Astrocyte (in vitro differentiated cells and primary cell): ENCODE data around the gene LAMB1. TPM values are rescaled to one million over a fixed set of nuclear protein-coding genes. Genes with fewer than 3 reads are reported as not detected.
A peak's percentile ranks its signal among the peaks of the same experiment; 100 is the strongest.

ENCODE experiments used
- DNase-seq: peaks from one replicate; pipeline ENCODE4 v3.0.0-alpha.2; 2010; ENCODE audit warnings: low read depth
- FAIRE-seq: peaks from 2 replicates; lab custom pipeline; 2011; peaks lifted over from hg19 to GRCh38; lab: Jason Lieb, UNC
- H2AFZ ChIP-seq: 2 replicates; pipeline ENCODE4 v1.6.0; 2012; ENCODE audit warnings: low read depth, low read length, inconsistent platforms
- H3K27ac ChIP-seq: 2 replicates; pipeline ENCODE4 v1.5.1; 2011; ENCODE audit warnings: low read depth, low read length, inconsistent platforms
- H3K27me3 ChIP-seq: 2 replicates; pipeline ENCODE4 v1.6.0; 2011; ENCODE audit warnings: low read length, inconsistent platforms; ENCODE audit not compliant: insufficient read depth
- H3K36me3 ChIP-seq: 2 replicates; pipeline ENCODE4 v1.5.1; 2011; ENCODE audit warnings: low read length, inconsistent platforms; ENCODE audit not compliant: insufficient read depth
- H3K4me1 ChIP-seq: 2 replicates; pipeline ENCODE4 v1.5.1; 2011; ENCODE audit warnings: low read length, inconsistent platforms; ENCODE audit not compliant: insufficient read depth
- H3K4me2 ChIP-seq: 2 replicates; pipeline ENCODE4 v1.6.0; 2012; ENCODE audit warnings: low read length, inconsistent platforms
- H3K4me3 ChIP-seq: 2 replicates; pipeline ENCODE4 v1.5.1; 2011; ENCODE audit warnings: low read depth, mild to moderate bottlenecking, low read length, inconsistent platforms; ENCODE audit not compliant: insufficient read depth
- H3K79me2 ChIP-seq: 2 replicates; pipeline ENCODE4 v1.6.0; 2012; ENCODE audit warnings: mild to moderate bottlenecking, low read length, inconsistent platforms; ENCODE audit not compliant: insufficient read depth
- H3K9ac ChIP-seq: 2 replicates; pipeline ENCODE4 v1.6.0; 2012; ENCODE audit warnings: mild to moderate bottlenecking, low read length, inconsistent platforms
- H3K9me3 ChIP-seq: 2 replicates; pipeline ENCODE4 v1.5.1; 2012; ENCODE audit warnings: low read depth, mild to moderate bottlenecking, low read length, inconsistent platforms; ENCODE audit not compliant: insufficient read depth
- H4K20me1 ChIP-seq: 2 replicates; pipeline ENCODE4 v1.6.0; 2012; ENCODE audit warnings: low read length, inconsistent platforms; ENCODE audit not compliant: insufficient read depth
- H3K27ac Mint-ChIP-seq: one replicate; pipeline ENCODE4 v1.8.0; 2021; ENCODE audit warnings: mild to moderate bottlenecking, mixed read lengths; ENCODE audit not compliant: unreplicated experiment
- H3K27me3 Mint-ChIP-seq: one replicate; pipeline ENCODE4 v1.8.0; 2021; ENCODE audit warnings: low read depth, mixed read lengths; ENCODE audit not compliant: unreplicated experiment
- H3K36me3 Mint-ChIP-seq: one replicate; pipeline ENCODE4 v1.8.0; 2021; ENCODE audit warnings: low read depth, mixed read lengths; ENCODE audit not compliant: unreplicated experiment
- H3K4me1 Mint-ChIP-seq: one replicate; pipeline ENCODE4 v1.8.0; 2021; ENCODE audit warnings: low read depth, mixed read lengths; ENCODE audit not compliant: unreplicated experiment
- H3K4me3 Mint-ChIP-seq: one replicate; pipeline ENCODE4 v1.8.0; 2021; ENCODE audit warnings: mild to moderate bottlenecking, moderate library complexity, mixed read lengths; ENCODE audit not compliant: unreplicated experiment
- H3K9me3 Mint-ChIP-seq: one replicate; pipeline ENCODE4 v1.8.0; 2021; ENCODE audit warnings: mild to moderate bottlenecking, mixed read lengths; ENCODE audit not compliant: unreplicated experiment
- EZH2 ChIP-seq: IDR thresholded peaks from 2 replicates; pipeline ENCODE4 v1.6.1; 2012; ENCODE audit warnings: mild to moderate bottlenecking, low read length, inconsistent platforms; ENCODE audit not compliant: insufficient read depth
- total RNA-seq: library from RNA; stranded (reverse); gene quantifications from 2 replicates; pipeline ENCODE4 v1.2.1, GENCODE V29; 2021
- TF ChIP-seq, protein P1 (sequence below): IDR thresholded peaks from 2 replicates; pipeline ENCODE4 v1.5.1; 2011; ENCODE audit warnings: low read depth, mild to moderate bottlenecking, inconsistent platforms, low read length, moderate library complexity; ENCODE audit not compliant: insufficient read depth

LAMB1 gene
- total RNA-seq, 1 donor from 2014 or later = 403 TPM

DNA sequence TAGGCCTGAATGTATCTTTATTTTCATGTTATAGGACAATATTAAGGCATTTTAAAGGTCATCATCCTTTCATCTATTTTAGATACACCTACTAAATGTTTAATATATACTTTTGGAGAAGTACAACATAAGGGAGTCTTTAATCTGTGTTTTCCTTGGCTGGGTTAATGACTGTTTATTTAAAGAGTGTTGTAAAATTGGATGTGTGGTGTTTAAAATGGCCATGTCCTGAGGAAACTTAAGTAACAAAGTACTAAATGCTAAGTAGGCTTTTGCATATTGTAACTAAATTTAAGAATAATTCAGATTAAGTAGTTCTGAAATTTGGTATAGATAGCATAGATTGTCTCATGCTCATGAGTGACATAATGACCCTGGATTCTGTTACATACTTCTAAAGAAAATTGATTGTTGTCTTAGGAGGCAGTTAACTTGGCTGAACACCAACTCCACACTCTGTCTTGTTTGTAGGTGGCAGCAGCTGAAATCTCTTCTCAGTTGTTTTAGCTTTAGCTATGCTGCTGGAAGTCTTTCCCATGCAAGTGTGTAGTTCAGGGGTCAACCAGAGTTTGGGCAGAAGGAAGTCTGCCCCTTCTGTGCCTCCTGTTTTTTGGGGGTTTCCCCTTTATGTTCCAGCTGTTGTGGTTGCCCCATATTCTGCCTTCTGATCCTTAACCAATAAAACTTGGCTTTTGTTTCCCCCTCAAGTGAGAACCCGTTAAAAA is 82.8 kb downstream of the LAMB1 start:
- no peaks in the 10 kb centered on the region for H3K9me3 ChIP-seq
- no peak overlapping the region for H2AFZ ChIP-seq
- H3K27ac ChIP-seq = no peak overlapping the region
- no peak overlapping the region for H3K9ac ChIP-seq
- peaks cover 11% of the 10 kb centered on the region for H3K36me3 Mint-ChIP-seq
- peaks cover 58% of the 10 kb centered on the region for H3K36me3 ChIP-seq
- H3K4me1 ChIP-seq = no peaks in the 10 kb centered on the region
- no peaks in the 10 kb centered on the region for H3K79me2 ChIP-seq
- no peak for FAIRE-seq
- H3K27ac Mint-ChIP-seq = peak overlapping the region; percentile 24
- H3K27me3 Mint-ChIP-seq = no peaks in the 10 kb centered on the region
- no peaks in the 10 kb centered on the region for H3K27me3 ChIP-seq
- DNase-seq = no peak
- H3K4me2 ChIP-seq = no peak overlapping the region
- TF ChIP-seq, protein P1, sequence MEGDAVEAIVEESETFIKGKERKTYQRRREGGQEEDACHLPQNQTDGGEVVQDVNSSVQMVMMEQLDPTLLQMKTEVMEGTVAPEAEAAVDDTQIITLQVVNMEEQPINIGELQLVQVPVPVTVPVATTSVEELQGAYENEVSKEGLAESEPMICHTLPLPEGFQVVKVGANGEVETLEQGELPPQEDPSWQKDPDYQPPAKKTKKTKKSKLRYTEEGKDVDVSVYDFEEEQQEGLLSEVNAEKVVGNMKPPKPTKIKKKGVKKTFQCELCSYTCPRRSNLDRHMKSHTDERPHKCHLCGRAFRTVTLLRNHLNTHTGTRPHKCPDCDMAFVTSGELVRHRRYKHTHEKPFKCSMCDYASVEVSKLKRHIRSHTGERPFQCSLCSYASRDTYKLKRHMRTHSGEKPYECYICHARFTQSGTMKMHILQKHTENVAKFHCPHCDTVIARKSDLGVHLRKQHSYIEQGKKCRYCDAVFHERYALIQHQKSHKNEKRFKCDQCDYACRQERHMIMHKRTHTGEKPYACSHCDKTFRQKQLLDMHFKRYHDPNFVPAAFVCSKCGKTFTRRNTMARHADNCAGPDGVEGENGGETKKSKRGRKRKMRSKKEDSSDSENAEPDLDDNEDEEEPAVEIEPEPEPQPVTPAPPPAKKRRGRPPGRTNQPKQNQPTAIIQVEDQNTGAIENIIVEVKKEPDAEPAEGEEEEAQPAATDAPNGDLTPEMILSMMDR = no peak
- TF ChIP-seq EZH2 = no peak
- H3K9me3 Mint-ChIP-seq = no peaks in the 10 kb centered on the region
- no peak overlapping the region for H3K4me3 Mint-ChIP-seq
- peaks cover 30% of the 10 kb centered on the region for H3K4me1 Mint-ChIP-seq
- H3K4me3 ChIP-seq = no peak overlapping the region
- H4K20me1 ChIP-seq = peaks cover 21% of the 10 kb centered on the region

DNA sequence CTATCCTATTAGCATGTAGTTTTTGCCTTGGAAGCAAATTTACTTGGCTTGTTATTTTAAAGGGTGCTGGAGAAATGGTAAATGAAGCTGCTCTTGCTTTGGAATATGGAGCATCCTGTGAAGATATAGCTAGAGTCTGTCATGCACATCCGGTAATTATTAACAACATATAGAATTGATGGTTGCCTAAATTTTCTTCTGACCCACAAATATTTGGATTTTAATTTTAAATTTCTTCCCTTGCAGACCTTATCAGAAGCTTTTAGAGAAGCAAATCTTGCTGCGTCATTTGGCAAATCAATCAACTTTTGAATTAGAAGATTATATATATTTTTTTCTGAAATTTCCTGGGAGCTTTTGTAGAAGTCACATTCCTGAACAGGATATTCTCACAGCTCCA is 84.0 kb downstream of the LAMB1 start:
- H3K27me3 Mint-ChIP-seq = no peaks in the 10 kb centered on the region
- H3K9ac ChIP-seq = no peak overlapping the region
- DNase-seq (no peak), FAIRE-seq (no peak)
- TF ChIP-seq, protein P1 = no peak
- TF ChIP-seq EZH2 = no peak
- no peaks in the 10 kb centered on the region for H3K9me3 Mint-ChIP-seq
- no peak overlapping the region for H2AFZ ChIP-seq
- H3K4me1 Mint-ChIP-seq = peaks cover 22% of the 10 kb centered on the region
- no peaks in the 10 kb centered on the region for H3K4me1 ChIP-seq
- H3K4me2 ChIP-seq = no peak overlapping the region
- H3K4me3 ChIP-seq = no peak overlapping the region
- H3K27ac Mint-ChIP-seq = no peak overlapping the region
- H3K36me3 ChIP-seq = peaks cover 47% of the 10 kb centered on the region
- no peaks in the 10 kb centered on the region for H3K9me3 ChIP-seq
- no peaks in the 10 kb centered on the region for H3K27me3 ChIP-seq
- no peak overlapping the region for H3K27ac ChIP-seq
- H3K79me2 ChIP-seq = peaks cover 5% of the 10 kb centered on the region
- no peak overlapping the region for H3K4me3 Mint-ChIP-seq
- peaks cover 9% of the 10 kb centered on the region for H4K20me1 ChIP-seq
- H3K36me3 Mint-ChIP-seq = peaks cover 11% of the 10 kb centered on the region
